HG02943 (cell line): Measurements from ENCODE around the gene HYAL2.
"Not testable (repeated sequence)": the region's sequence is repeated elsewhere in the genome, so short reads cannot be mapped to it uniquely, and the experiment has no call there.

Source experiments
- ATAC-seq: cut with Tn5 transposase; IDR thresholded peaks from one replicate; pipeline ENCODE4 v1.9.1; 2021; ENCODE audit warnings: mild to moderate bottlenecking, low read depth, moderate library complexity; ENCODE audit not compliant: unreplicated experiment

HYAL2 gene

GRCh38 chr3:50317300-50317699, 5.2 kb downstream of the HYAL2 start:
- no peak for ATAC-seq

- ATAC-seq: no peak
These were observed 5.8 kb downstream of the HYAL2 start for GRCh38 chr3:50316657-50317242.

GRCh38 chr3:50314816-50315215, 7.7 kb downstream of the HYAL2 start:
- ATAC-seq: no peak

GRCh38 chr3:50314342-50314741, 8.2 kb downstream of the HYAL2 start:
- ATAC-seq: no peak

GRCh38 chr3:50312041-50312440, 10.5 kb downstream of the HYAL2 start:
- not testable (repeated sequence) for ATAC-seq

- ATAC-seq: no peak
These were observed 17.9 kb downstream of the HYAL2 start for GRCh38 chr3:50304601-50305000.

GRCh38 chr3:50303013-50303815, 19.3 kb downstream of the HYAL2 start, which contains the start of gene HYAL1:
TSS of gene HYAL1 (minus strand) at chr3:50303574. CDS start at chr3:50302956, 618 bp downstream.
- ATAC-seq: no peak

GRCh38 chr3:50302095-50303012, 20.2 kb downstream of the HYAL2 start:
- no peak for ATAC-seq

GRCh38 chr3:50300681-50301254, 21.8 kb downstream of the HYAL2 start:
- ATAC-seq: no peak

GRCh38 chr3:50299929-50300680, 22.4 kb downstream of the HYAL2 start:
- no peak for ATAC-seq

- ATAC-seq: no peak
These were observed 23.0 kb downstream of the HYAL2 start for GRCh38 chr3:50299638-50299928.

GRCh38 chr3:50298836-50299637, 23.5 kb downstream of the HYAL2 start, which contains the start of the genes HYAL3 and NAA80:
TSS of gene HYAL3 (minus strand) at chr3:50299405. CDS start at chr3:50295602, 3,803 bp downstream.
TSS of gene NAA80 (minus strand) at chr3:50299405. CDS start at chr3:50297463, 1,942 bp downstream.
- ATAC-seq: peak; percentile 75

GRCh38 chr3:50297896-50298725, 24.4 kb downstream of the HYAL2 start:
- ATAC-seq: no peak

GRCh38 chr3:50297384-50297775, 25.2 kb downstream of the HYAL2 start:
- ATAC-seq: no peak

GRCh38 chr3:50296721-50297383, 25.7 kb downstream of the HYAL2 start:
- ATAC-seq: no peak

GRCh38 chr3:50295553-50296431, 26.8 kb downstream of the HYAL2 start:
- no peak for ATAC-seq
